HAP-1 (cell line): ENCODE data around the gene SLC66A2.
"Not testable (repeated sequence)": the region's sequence is repeated elsewhere in the genome, so short reads cannot be mapped to it uniquely, and the experiment has no call there.

Experiments
- DNase-seq, 2 experiments: peaks; one replicate each; pipeline ENCODE4 v3.0.0-alpha.2; 2016 to 2020; ENCODE audit warnings: low spot score in 2 of 2
- H3K27me3 ChIP-seq: fragments of 250-450 bp; sonication (Bioruptor Pico); 2 replicates; pipeline ENCODE4 v1.5.1; 2020; ENCODE audit warnings: low read depth, mild to moderate bottlenecking, moderate library complexity
- H3K36me3 ChIP-seq: fragments of 250-450 bp; sonication (Bioruptor Pico); replicated peaks from 2 replicates; pipeline ENCODE4 v1.5.1; 2020; ENCODE audit warnings: mild to moderate bottlenecking
- H3K4me1 ChIP-seq: fragments of 250-450 bp; sonication (Bioruptor Pico); 2 replicates; pipeline ENCODE4 v1.5.1; 2020; ENCODE audit warnings: mild to moderate bottlenecking
- H3K4me3 ChIP-seq: fragments of 250-450 bp; sonication (Bioruptor Pico); 2 replicates; pipeline ENCODE4 v1.5.1; 2020; ENCODE audit warnings: mild to moderate bottlenecking, moderate library complexity
- H3K9me3 ChIP-seq: fragments of 250-450 bp; sonication (Bioruptor Pico); 2 replicates; pipeline ENCODE4 v1.5.1; 2020; ENCODE audit warnings: mild to moderate bottlenecking, moderate library complexity
- in situ Hi-C: fragments of 300-500 bp; cut with MboI; formaldehyde crosslinking; loops from 3 replicates; pipeline ENCODE4 v1.14.3; 2020; ENCODE audit warnings: low sequenced_read_pairs, inconsistent platforms, mixed read lengths

The SLC66A2 gene

GRCh38 chr18:79951545-79952455 is at the start of gene SLC66A2:
SLC66A2 (minus strand) TSS chr18:79951653; CDS start chr18:79950926, 727 bp downstream.
- Histone ChIP-seq H3K4me3 (peak within 1 kb of the TSS; percentile 56), H3K36me3 (peaks cover 8% of the 10 kb centered on the region), H3K4me1 (peaks cover 5% of the 10 kb centered on the region; the same call in 1 of the 2 replicates), H3K27me3 (no peaks in the 10 kb centered on the region), H3K9me3 (no peaks in the 10 kb centered on the region)
- peak; percentile 79 to 96 for DNase-seq
- in situ Hi-C loops = no loop called here

- Histone ChIP-seq H3K9me3 (peaks cover 17% of the 10 kb centered on the region), H3K4me3 (no peak overlapping the region), H3K27me3 (no peaks in the 10 kb centered on the region), H3K4me1 (no peaks in the 10 kb centered on the region), H3K36me3 (no peaks in the 10 kb centered on the region)
- no peak for DNase-seq
- in situ Hi-C loops = no loop called here
These were observed 49.4 kb upstream of the SLC66A2 start for GRCh38 chr18:80000877-80001276.

- DNase-seq, H3K4me1 ChIP-seq, H3K4me3 ChIP-seq, H3K36me3 ChIP-seq, H3K27me3 ChIP-seq, in situ Hi-C loops: not testable (repeated sequence)
- H3K9me3 ChIP-seq = peaks cover 17% of the 10 kb centered on the region
These were observed 48.2 kb upstream of the SLC66A2 start for GRCh38 chr18:79999701-80000100.

DNA sequence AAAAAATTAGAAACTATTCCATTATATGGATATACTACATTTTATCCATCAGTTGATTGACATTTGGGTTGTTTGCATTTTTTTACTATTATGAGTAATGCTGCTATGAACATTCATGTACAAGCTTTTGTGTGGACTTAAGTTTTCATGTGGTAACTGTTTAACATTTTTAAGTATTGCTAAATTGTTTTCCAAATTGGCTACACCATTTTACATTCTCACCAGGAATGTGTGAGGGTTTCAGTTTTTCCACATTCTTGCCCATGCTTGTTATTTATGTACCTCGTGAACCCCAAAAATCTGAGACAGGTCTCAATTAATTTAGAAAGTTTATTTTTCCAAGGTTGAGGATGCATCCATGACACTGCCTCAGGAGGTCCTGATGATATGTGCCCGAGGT is 40.0 kb upstream of the SLC66A2 start:
- peaks cover 4% of the 10 kb centered on the region; the same call in 1 of the 2 replicates for H3K36me3 ChIP-seq
- in situ Hi-C loops = no loop called here
- no peak for DNase-seq
- no peaks in the 10 kb centered on the region for H3K9me3 ChIP-seq
- H3K4me3 ChIP-seq = no peak overlapping the region
- H3K4me1 ChIP-seq = peaks cover 5% of the 10 kb centered on the region
- H3K27me3 ChIP-seq = no peaks in the 10 kb centered on the region

DNA sequence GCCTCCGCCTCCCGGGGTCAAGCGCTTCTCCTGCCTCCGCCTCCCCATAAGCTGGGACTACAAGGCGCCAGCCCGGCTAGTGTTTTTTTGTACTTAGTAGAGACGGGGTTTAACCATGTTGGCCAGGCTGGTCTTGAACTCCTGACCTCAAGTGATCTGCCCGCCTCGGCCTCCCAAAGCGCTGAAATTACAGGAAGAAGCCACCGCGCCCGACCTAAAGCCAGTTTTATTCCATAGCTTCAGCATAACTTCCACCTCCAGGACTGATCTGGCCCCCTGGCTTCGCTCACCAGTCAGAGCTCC is 37.7 kb upstream of the SLC66A2 start:
- Histone ChIP-seq H3K4me3 (peak overlapping the region; percentile 78), H3K9me3 (no peaks in the 10 kb centered on the region), H3K27me3 (no peaks in the 10 kb centered on the region), H3K36me3 (peaks cover 26% of the 10 kb centered on the region), H3K4me1 (peaks cover 8% of the 10 kb centered on the region)
- DNase-seq = no peak
- in situ Hi-C loops = no loop called here

DNA sequence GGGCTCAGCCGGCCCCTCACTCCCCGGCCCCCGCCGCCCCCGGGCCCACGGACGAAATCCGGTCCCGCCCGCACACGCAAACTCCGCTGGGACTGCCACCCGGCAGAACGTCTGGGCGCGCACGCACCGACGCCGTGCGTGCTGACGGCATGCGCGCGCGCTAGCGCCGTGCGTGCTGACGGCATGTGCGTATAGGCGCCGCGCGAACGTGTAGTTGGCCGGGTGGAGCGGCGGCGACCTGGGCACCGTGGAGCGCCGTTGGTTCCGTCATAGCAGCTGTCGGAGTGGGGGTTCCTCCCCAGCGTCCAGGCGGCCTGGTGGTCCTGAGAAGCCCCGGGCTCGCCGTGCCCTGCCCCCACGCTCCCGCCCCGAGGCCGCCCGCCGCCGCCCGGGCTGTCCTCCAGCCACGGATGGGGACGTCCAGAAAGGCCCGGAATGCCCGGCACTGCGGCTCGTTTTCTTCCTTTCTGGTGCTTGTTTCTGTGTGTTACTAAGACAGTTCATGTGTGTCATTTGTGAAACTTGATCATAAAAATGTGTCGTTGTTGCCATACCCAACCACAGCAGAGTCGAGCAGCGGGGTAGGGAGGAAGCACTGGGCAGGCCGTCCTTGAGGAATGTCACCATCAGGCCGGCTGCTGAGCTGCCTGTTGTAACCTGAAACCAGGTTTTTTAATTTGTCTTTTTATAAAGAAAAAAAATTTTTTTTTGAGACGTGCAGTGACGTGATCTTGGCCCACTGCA is 37.2 kb upstream of the SLC66A2 start, which contains the start of gene TXNL4A:
Gene TXNL4A (minus strand): TSS at position 113 of the 744 bp plus-strand sequence. CDS start 171 bp downstream, outside the sequence.
- Histone ChIP-seq H3K4me1 (peaks cover 8% of the 10 kb centered on the region), H3K4me3 (peak within 1 kb of the TSS; percentile 78), H3K27me3 (no peaks in the 10 kb centered on the region), H3K9me3 (no peaks in the 10 kb centered on the region), H3K36me3 (peaks cover 30% of the 10 kb centered on the region)
- DNase-seq = peak; percentile 73 to 85
- in situ Hi-C loops = no loop called here

DNA sequence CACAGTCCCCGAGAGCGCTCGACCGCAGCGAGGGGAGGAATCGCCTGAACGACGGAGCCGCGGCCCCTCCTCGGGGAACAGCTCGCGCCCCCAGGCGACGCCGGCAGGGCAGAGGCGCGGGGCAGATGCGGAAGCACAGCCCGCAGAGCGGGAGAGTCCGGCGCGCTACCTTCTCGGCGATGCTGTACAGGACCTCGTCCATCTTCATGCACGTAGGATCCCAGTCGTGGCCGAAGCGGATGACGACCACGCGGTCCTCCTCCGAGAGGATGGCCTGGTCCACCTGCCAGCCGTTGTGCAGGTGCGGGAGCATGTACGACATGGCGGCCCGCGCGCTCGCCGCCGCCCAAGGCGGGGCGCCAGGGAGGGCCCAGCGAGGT is 36.6 kb upstream of the SLC66A2 start:
- Histone ChIP-seq H3K4me3 (peak overlapping the region; percentile 78), H3K9me3 (no peaks in the 10 kb centered on the region), H3K27me3 (no peaks in the 10 kb centered on the region), H3K36me3 (peaks cover 31% of the 10 kb centered on the region), H3K4me1 (peaks cover 8% of the 10 kb centered on the region)
- in situ Hi-C loops = no loop called here
- DNase-seq = peak; percentile 34 to 68

GRCh38 chr18:79987566-79987965 is 36.1 kb upstream of the SLC66A2 start:
- no peak for DNase-seq
- peak overlapping the region; percentile 78 for H3K4me3 ChIP-seq
- in situ Hi-C loops = no loop called here

GRCh38 chr18:79986726-79987125 is 35.3 kb upstream of the SLC66A2 start:
- Histone ChIP-seq H3K36me3 (peaks cover 31% of the 10 kb centered on the region), H3K4me1 (peaks cover 8% of the 10 kb centered on the region), H3K27me3 (no peaks in the 10 kb centered on the region), H3K9me3 (no peaks in the 10 kb centered on the region), H3K4me3 (peak overlapping the region; percentile 78)
- DNase-seq = no peak
- in situ Hi-C loops = no loop called here

More at GRCh38 chr18:79987566-79987965, 36.1 kb upstream of the SLC66A2 start:
- peaks cover 31% of the 10 kb centered on the region for H3K36me3 ChIP-seq
- H3K4me1 ChIP-seq = peaks cover 8% of the 10 kb centered on the region
- no peaks in the 10 kb centered on the region for H3K27me3 ChIP-seq
- H3K9me3 ChIP-seq = no peaks in the 10 kb centered on the region

DNA sequence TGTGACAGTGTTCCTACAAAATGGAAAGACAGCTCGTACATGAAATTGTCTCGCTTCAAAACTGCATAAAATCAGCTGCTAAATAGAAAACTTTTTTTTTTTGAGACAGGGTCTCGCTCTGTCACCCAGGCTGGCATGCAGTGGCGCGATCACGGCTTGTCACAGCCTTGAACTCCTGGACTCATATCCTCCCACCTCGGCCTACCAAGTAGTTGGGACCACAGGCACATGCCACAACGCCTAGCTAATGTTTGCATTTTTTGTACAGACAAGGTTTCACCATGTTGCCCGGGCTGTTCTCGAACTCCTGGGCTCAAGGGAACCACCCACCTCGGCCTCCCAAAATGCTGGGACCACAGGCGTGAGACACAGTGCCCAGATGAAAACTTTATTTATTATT is 33.7 kb upstream of the SLC66A2 start:
- Histone ChIP-seq H3K36me3 (peaks cover 35% of the 10 kb centered on the region), H3K9me3 (no peaks in the 10 kb centered on the region), H3K4me1 (peaks cover 8% of the 10 kb centered on the region), H3K27me3 (no peaks in the 10 kb centered on the region), H3K4me3 (no peak overlapping the region)
- in situ Hi-C loops = no loop called here
- no peak for DNase-seq

GRCh38 chr18:79983793-79984192 is 32.3 kb upstream of the SLC66A2 start:
- Histone ChIP-seq H3K27me3 (no peaks in the 10 kb centered on the region), H3K36me3 (peaks cover 47% of the 10 kb centered on the region), H3K4me3 (no peak overlapping the region), H3K4me1 (peaks cover 5% of the 10 kb centered on the region), H3K9me3 (no peaks in the 10 kb centered on the region)
- DNase-seq = no peak
- in situ Hi-C loops = no loop called here

DNA sequence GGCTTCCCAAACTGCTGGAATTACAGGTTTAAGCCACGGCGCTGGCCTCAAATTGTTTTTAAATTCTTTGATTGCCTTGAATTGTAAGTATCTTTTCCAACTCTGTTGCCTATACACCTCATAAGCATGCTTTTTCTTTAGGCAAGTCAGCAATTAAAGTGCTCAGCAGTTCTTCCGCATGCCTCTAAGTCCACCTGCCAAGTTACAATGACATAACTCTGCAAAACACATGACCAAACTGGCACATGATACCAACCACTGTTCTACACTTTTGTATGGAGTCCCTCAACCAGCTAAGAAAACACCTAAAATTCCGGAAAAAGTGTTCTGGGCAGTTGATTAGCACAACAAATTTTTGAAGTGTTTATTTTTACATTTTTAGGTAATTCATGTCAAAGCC is 31.8 kb upstream of the SLC66A2 start:
- Histone ChIP-seq H3K9me3 (no peaks in the 10 kb centered on the region), H3K36me3 (peaks cover 47% of the 10 kb centered on the region), H3K4me3 (no peak overlapping the region), H3K27me3 (no peaks in the 10 kb centered on the region), H3K4me1 (peaks cover 5% of the 10 kb centered on the region)
- no peak for DNase-seq
- in situ Hi-C loops = no loop called here

GRCh38 chr18:79982736-79983135 is 31.3 kb upstream of the SLC66A2 start:
- no peaks in the 10 kb centered on the region for H3K9me3 ChIP-seq
- no peaks in the 10 kb centered on the region for H3K27me3 ChIP-seq
- no peak for DNase-seq
- peaks cover 5% of the 10 kb centered on the region for H3K4me1 ChIP-seq
- H3K36me3 ChIP-seq = peaks cover 48% of the 10 kb centered on the region
- in situ Hi-C loops = no loop called here
- H3K4me3 ChIP-seq = no peak overlapping the region

GRCh38 chr18:79980585-79980984 is 29.1 kb upstream of the SLC66A2 start:
- H3K4me3 ChIP-seq = no peak overlapping the region
- no peaks in the 10 kb centered on the region for H3K27me3 ChIP-seq
- H3K9me3 ChIP-seq = no peaks in the 10 kb centered on the region
- no peaks in the 10 kb centered on the region for H3K4me1 ChIP-seq
- no peak for DNase-seq
- H3K36me3 ChIP-seq = peaks cover 50% of the 10 kb centered on the region
- in situ Hi-C loops = no loop called here
